CD4-positive, alpha-beta memory T cell (primary cell): ENCODE measurements around the gene NMRAL1. TPM values are rescaled to one million over a fixed set of nuclear protein-coding genes. Genes with fewer than 3 reads are reported as not detected.

ENCODE experiments used
- CTCF ChIA-PET: fragments of 350-600 bp; sonication (Branson Sonifier 250); formaldehyde crosslinking; loops from one replicate; lab custom pipeline; 2021; ENCODE audit warnings: inconsistent platforms; ENCODE audit not compliant: partially characterized antibody; lab: Charles Lee
- POLR2A ChIA-PET: fragments of 350-600 bp; sonication (Branson Sonifier 250); formaldehyde crosslinking; loops from one replicate; lab custom pipeline; 2021; ENCODE audit not compliant: partially characterized antibody; lab: Charles Lee
- DNase-seq, 5 donors: peaks; one replicate each; pipeline versions ENCODE4 v3.0.0 to v3.0.0-alpha.2; 2020 to 2022; ENCODE audit warnings: mixed read lengths in 1 of 5
- H3K27ac ChIP-seq: one replicate; pipeline ENCODE4 v1.7.0; 2013; ENCODE audit warnings: low read depth, low read length
- H3K27me3 ChIP-seq: 2 replicates; pipeline ENCODE4 v1.7.0; 2013; ENCODE audit warnings: mild to moderate bottlenecking, low read length, moderate library complexity; ENCODE audit not compliant: insufficient read depth
- H3K36me3 ChIP-seq: 2 replicates; pipeline ENCODE4 v1.7.0; 2013; ENCODE audit warnings: mild to moderate bottlenecking, low read length, moderate library complexity; ENCODE audit not compliant: insufficient read depth
- H3K4me1 ChIP-seq: 2 replicates; pipeline ENCODE4 v1.7.0; 2013; ENCODE audit warnings: mild to moderate bottlenecking, low read length, moderate library complexity; ENCODE audit not compliant: insufficient read depth
- H3K4me3 ChIP-seq, 2 donors: one replicate each; pipeline ENCODE4 v1.7.0; 2013; ENCODE audit warnings: low read length in 2 of 2, mild to moderate bottlenecking in 1 of 2
- H3K9me3 ChIP-seq, 2 donors: one replicate each; pipeline ENCODE4 v1.7.0; 2013; ENCODE audit warnings: low read length in 2 of 2, control low read depth in 1 of 2; ENCODE audit not compliant: control insufficient read depth in 1 of 2
- H3K27ac Mint-ChIP-seq, 7 donors: one replicate each; pipeline ENCODE4 v1.8.0; 2020 to 2021; ENCODE audit warnings: mixed read lengths in 7 of 7, mild to moderate bottlenecking in 6 of 7, inconsistent platforms in 3 of 7, moderate library complexity in 3 of 7
- H3K27me3 Mint-ChIP-seq, 2 donors: one replicate each; pipeline ENCODE4 v1.8.0; 2020 to 2021; ENCODE audit warnings: mixed read lengths in 2 of 2
- H3K36me3 Mint-ChIP-seq, 2 donors: one replicate each; pipeline ENCODE4 v1.8.0; 2020 to 2021; ENCODE audit warnings: mixed read lengths in 2 of 2, inconsistent platforms in 1 of 2, mild to moderate bottlenecking in 1 of 2
- H3K4me1 Mint-ChIP-seq, 4 donors: one replicate each; pipeline ENCODE4 v1.8.0; 2020 to 2021; ENCODE audit warnings: mixed read lengths in 4 of 4, mild to moderate bottlenecking in 1 of 4
- H3K4me3 Mint-ChIP-seq, 8 donors: one replicate each; pipeline ENCODE4 v1.8.0; 2020 to 2021; ENCODE audit warnings: mixed read lengths in 8 of 8, mild to moderate bottlenecking in 7 of 8, moderate library complexity in 6 of 8, inconsistent platforms in 3 of 8
- H3K9me3 Mint-ChIP-seq, 8 donors: one replicate each; pipeline ENCODE4 v1.8.0; 2020 to 2021; ENCODE audit warnings: mixed read lengths in 8 of 8, mild to moderate bottlenecking in 5 of 8, inconsistent platforms in 3 of 8, moderate library complexity in 1 of 8
- intact Hi-C: fragments of 100-400 bp; cut with micrococcal nuclease; formaldehyde crosslinking; loops from one replicate; pipeline ENCODE4 v1.15.1; 2023
- polyA plus RNA-seq, 2 donors: library from polyadenylated mRNA; unstranded; fragments of 300-500 nt; fragmentation: Illumina TruSeq; gene quantifications; one replicate each; pipeline ENCODE4 v1.2.3, GENCODE V29; 2021
- total RNA-seq, 2 experiments: library from RNA; stranded (reverse); gene quantifications; one replicate each; pipeline ENCODE4 v1.2.3, GENCODE V29; 2021

Gene NMRAL1
- total and polyA plus RNA-seq, 4 experiments from 2014 or later, result 55.1 to 65.7 (median 61.7) TPM

- intact Hi-C loops, result no loop called here
- ChIA-PET CTCF (interaction anchor here (0.8 to 3.8 kb wide), 9 partner anchors 11 to 163 kb away, joined by 3 to 13 read pairs (median 8); partner anchors contain the start of genes HMOX2 and MGRN1), POLR2A (interaction anchor here (0.6 to 6.7 kb wide), 4 partner anchors 15 to 100 kb away, joined by 3 to 78 read pairs (median 10); partner anchors contain the start of genes CORO7, HMOX2 and NMRAL1)
- no peaks in the 10 kb centered on the region for H3K9me3 Mint-ChIP-seq
- H3K4me3 Mint-ChIP-seq, result no peak overlapping the region
- no peaks in the 10 kb centered on the region for H3K27me3 ChIP-seq
- no peaks in the 10 kb centered on the region for H3K9me3 ChIP-seq
- peaks cover 25% of the 10 kb centered on the region for H3K4me1 ChIP-seq
- H3K4me1 Mint-ChIP-seq, result peaks cover 15 to 37% (median 16%) of the 10 kb centered on the region in 4 donors
- no peaks in the 10 kb centered on the region for H3K27me3 Mint-ChIP-seq
- peaks cover 30% of the 10 kb centered on the region for H3K36me3 ChIP-seq
- no peak for DNase-seq
- no peak overlapping the region for H3K4me3 ChIP-seq
- peak overlapping the region in 4 of 7 donors; percentile 13 to 85 (median 55) for H3K27ac Mint-ChIP-seq
- peaks cover 15 to 46% of the 10 kb centered on the region in 2 donors for H3K36me3 Mint-ChIP-seq
- no peak overlapping the region for H3K27ac ChIP-seq
Measured at GRCh38 chr16:4460936-4461249, 13.5 kb downstream of the NMRAL1 start.

GRCh38 chr16:4455951-4456350 lies 18.5 kb downstream of the NMRAL1 start:
- POLR2A ChIA-PET, result no interaction called here

GRCh38 chr16:4455081-4455480 lies 19.3 kb downstream of the NMRAL1 start:
- Mint-ChIP-seq H3K4me3 (no peak overlapping the region), H3K27me3 (no peaks in the 10 kb centered on the region), H3K4me1 (peaks cover 8 to 18% (median 9%) of the 10 kb centered on the region in 4 donors), H3K36me3 (peaks cover 20 to 61% of the 10 kb centered on the region in 2 donors), H3K9me3 (no peaks in the 10 kb centered on the region), H3K27ac (peak overlapping the region in 2 of 7 donors; percentile 48 to 73)
- no peaks in the 10 kb centered on the region for H3K9me3 ChIP-seq
- H3K36me3 ChIP-seq, result peaks cover 48% of the 10 kb centered on the region
- no peak overlapping the region for H3K4me3 ChIP-seq
- ChIA-PET CTCF (no interaction called here), POLR2A (interaction anchor here (1.2 kb wide), 1 partner anchor 50 kb away, joined by 5 read pairs; no protein-coding TSS in a partner anchor)
- H3K27ac ChIP-seq, result no peak overlapping the region
- H3K27me3 ChIP-seq, result no peaks in the 10 kb centered on the region
- no peak for DNase-seq
- peaks cover 14% of the 10 kb centered on the region for H3K4me1 ChIP-seq
- intact Hi-C loops, result no loop called here

More at GRCh38 chr16:4455951-4456350, 18.5 kb downstream of the NMRAL1 start:
- Mint-ChIP-seq H3K36me3 (peaks cover 15 to 54% of the 10 kb centered on the region in 2 donors), H3K4me1 (peaks cover 8 to 22% (median 12%) of the 10 kb centered on the region in 4 donors), H3K4me3 (no peak overlapping the region), H3K27ac (peak overlapping the region in 3 of 7 donors; percentile 22 to 80 (median 37)), H3K9me3 (no peaks in the 10 kb centered on the region), H3K27me3 (no peaks in the 10 kb centered on the region)
- Histone ChIP-seq H3K36me3 (peaks cover 40% of the 10 kb centered on the region), H3K27me3 (no peaks in the 10 kb centered on the region), H3K9me3 (no peaks in the 10 kb centered on the region), H3K4me1 (peaks cover 16% of the 10 kb centered on the region), H3K4me3 (no peak overlapping the region), H3K27ac (no peak overlapping the region)
- intact Hi-C loops, result no loop called here
- CTCF ChIA-PET, result no interaction called here
- no peak for DNase-seq

GRCh38 chr16:4454623-4455022 lies 19.8 kb downstream of the NMRAL1 start:
- intact Hi-C loops, result no loop called here
- peak overlapping the region in 1 of 7 donors; percentile 82 for H3K27ac Mint-ChIP-seq
- H3K36me3 Mint-ChIP-seq, result peaks cover 18 to 66% of the 10 kb centered on the region in 2 donors

GRCh38 chr16:4452674-4453073 lies 21.8 kb downstream of the NMRAL1 start:
- H3K4me3 Mint-ChIP-seq, result no peak overlapping the region
- CTCF ChIA-PET, result interaction anchor here (1.0 to 1.5 kb wide), 2 partner anchors 53 to 96 kb away, joined by 4 to 5 read pairs; no protein-coding TSS in a partner anchor
- peaks cover 18 to 72% of the 10 kb centered on the region in 2 donors for H3K36me3 Mint-ChIP-seq

More at GRCh38 chr16:4454623-4455022, 19.8 kb downstream of the NMRAL1 start:
- ChIA-PET POLR2A (interaction anchor here (1.2 kb wide), 1 partner anchor 51 kb away, joined by 5 read pairs; no protein-coding TSS in a partner anchor), CTCF (no interaction called here)
- Histone ChIP-seq H3K4me1 (peaks cover 10% of the 10 kb centered on the region), H3K9me3 (no peaks in the 10 kb centered on the region), H3K36me3 (peaks cover 53% of the 10 kb centered on the region), H3K4me3 (no peak overlapping the region), H3K27ac (no peak overlapping the region), H3K27me3 (no peaks in the 10 kb centered on the region)
- no peaks in the 10 kb centered on the region for H3K9me3 Mint-ChIP-seq
- no peaks in the 10 kb centered on the region for H3K27me3 Mint-ChIP-seq
- no peak overlapping the region for H3K4me3 Mint-ChIP-seq
- DNase-seq, result no peak
- H3K4me1 Mint-ChIP-seq, result peaks cover 6 to 13% (median 7%) of the 10 kb centered on the region in 4 donors

GRCh38 chr16:4450931-4451519 lies 23.4 kb downstream of the NMRAL1 start:
- Histone ChIP-seq H3K27ac (no peak overlapping the region), H3K9me3 (no peaks in the 10 kb centered on the region), H3K4me1 (no peaks in the 10 kb centered on the region), H3K36me3 (peaks cover 68% of the 10 kb centered on the region), H3K4me3 (no peak overlapping the region), H3K27me3 (no peaks in the 10 kb centered on the region)
- H3K4me3 Mint-ChIP-seq, result no peak overlapping the region
- ChIA-PET POLR2A (interaction anchor here (0.9 kb wide), 1 partner anchor 9 kb away, joined by 5 read pairs; no protein-coding TSS in a partner anchor), CTCF (interaction anchor here (1.5 kb wide), 2 partner anchors 9 to 97 kb away, joined by 3 to 5 read pairs; no protein-coding TSS in a partner anchor)
- DNase-seq, result no peak
- H3K36me3 Mint-ChIP-seq, result peaks cover 22 to 73% of the 10 kb centered on the region in 2 donors
- H3K27ac Mint-ChIP-seq, result no peak overlapping the region
- no peaks in the 10 kb centered on the region for H3K27me3 Mint-ChIP-seq
- no peaks in the 10 kb centered on the region for H3K9me3 Mint-ChIP-seq
- intact Hi-C loops, result no loop called here
- no peaks in the 10 kb centered on the region for H3K4me1 Mint-ChIP-seq

More at GRCh38 chr16:4452674-4453073, 21.8 kb downstream of the NMRAL1 start:
- Histone ChIP-seq H3K36me3 (peaks cover 65% of the 10 kb centered on the region), H3K4me3 (no peak overlapping the region), H3K27ac (no peak overlapping the region), H3K4me1 (no peaks in the 10 kb centered on the region), H3K27me3 (no peaks in the 10 kb centered on the region), H3K9me3 (no peaks in the 10 kb centered on the region)
- no peak for DNase-seq
- peak overlapping the region in 1 of 7 donors; percentile 69 for H3K27ac Mint-ChIP-seq
- no peaks in the 10 kb centered on the region for H3K9me3 Mint-ChIP-seq
- peaks cover 0 to 5% (median 0%) of the 10 kb centered on the region in 4 donors for H3K4me1 Mint-ChIP-seq
- POLR2A ChIA-PET, result interaction anchor here (0.6 to 1.3 kb wide), 2 partner anchors 24 to 50 kb away, joined by 3 read pairs; partner anchors contain the start of gene HMOX2
- H3K27me3 Mint-ChIP-seq, result no peaks in the 10 kb centered on the region
- intact Hi-C loops, result no loop called here

GRCh38 chr16:4450430-4450829 lies 24.0 kb downstream of the NMRAL1 start:
- H3K27me3 ChIP-seq, result no peaks in the 10 kb centered on the region
- Mint-ChIP-seq H3K9me3 (no peaks in the 10 kb centered on the region), H3K4me1 (no peaks in the 10 kb centered on the region), H3K27me3 (no peaks in the 10 kb centered on the region), H3K36me3 (peaks cover 22 to 72% of the 10 kb centered on the region in 2 donors), H3K4me3 (no peak overlapping the region), H3K27ac (peak overlapping the region in 1 of 7 donors; percentile 24)
- no peaks in the 10 kb centered on the region for H3K9me3 ChIP-seq
- DNase-seq, result no peak
- ChIA-PET POLR2A (interaction anchor here (1.0 kb wide), 1 partner anchor 55 kb away, joined by 3 read pairs; no protein-coding TSS in a partner anchor), CTCF (interaction anchor here (1.5 kb wide), 1 partner anchor 10 kb away, joined by 3 read pairs; no protein-coding TSS in a partner anchor)
- intact Hi-C loops, result no loop called here
- peaks cover 62% of the 10 kb centered on the region for H3K36me3 ChIP-seq
- no peak overlapping the region for H3K4me3 ChIP-seq
- H3K27ac ChIP-seq, result no peak overlapping the region
- H3K4me1 ChIP-seq, result no peaks in the 10 kb centered on the region
